K562 (cell line): ENCODE data around the gene GNG11. TPM values are rescaled to one million over a fixed set of nuclear protein-coding genes. Genes with fewer than 3 reads are reported as not detected.

Source experiments
- CHD1 ChIP-seq: fragments of 200-600 bp; sonication (generic); IDR thresholded peaks from one replicate; pipeline ENCODE4 v1.6.1; 2012; ENCODE audit warnings: mild to moderate bottlenecking, moderate library complexity, low read length, inconsistent platforms
- DMBX1 ChIP-seq: fragments of 250-450 bp; sonication (Bioruptor Pico); IDR thresholded peaks from 2 replicates; pipeline ENCODE4 v1.8.0; 2022; ENCODE audit warnings: inconsistent platforms, mild to moderate bottlenecking, moderate library complexity, borderline replicate concordance
- EP300 ChIP-seq: IDR thresholded peaks from 2 replicates; pipeline ENCODE4 v1.6.1; 2012; ENCODE audit warnings: low read length, improper control_type of control experiment
- FOXM1 ChIP-seq, 2 experiments: fragments of 450-650 bp in 1 of 2; sonication (generic) in 1 of 2; formaldehyde crosslinking in 1 of 2; IDR thresholded peaks; 2 replicates each; pipeline versions ENCODE4 v1.6.1 to v1.9.0; 2017 to 2022; ENCODE audit warnings: low read depth in 2 of 2, mild to moderate bottlenecking in 2 of 2, missing genetic modification reagents in 1 of 2, moderate library complexity in 1 of 2
- LARP7 ChIP-seq: fragments of 450-650 bp; IDR thresholded peaks from 2 replicates; pipeline ENCODE4 v1.6.1; 2016
- NBN ChIP-seq: fragments of 450-650 bp; IDR thresholded peaks from 2 replicates; pipeline ENCODE4 v1.6.1; 2016; ENCODE audit warnings: low read depth, mild to moderate bottlenecking
- POLR2AphosphoS5 ChIP-seq: IDR thresholded peaks from 2 replicates; pipeline ENCODE4 v1.6.1; 2011; ENCODE audit warnings: mild to moderate bottlenecking, low read depth, low read length, moderate library complexity; ENCODE audit not compliant: control insufficient read depth, insufficient read depth
- POLR3G ChIP-seq: IDR thresholded peaks from 2 replicates; pipeline ENCODE4 v1.6.1; 2011; ENCODE audit not compliant: insufficient read length, insufficient replicate concordance; ENCODE audit errors: extremely low read depth
- STAG1 ChIP-seq: sonication (generic); formaldehyde crosslinking; IDR thresholded peaks from 2 replicates; pipeline ENCODE4 v1.5.0; 2020; ENCODE audit warnings: missing genetic modification reagents, borderline replicate concordance
- TAL1 ChIP-seq: fragments of 450-650 bp; IDR thresholded peaks from 2 replicates; pipeline ENCODE4 v1.6.1; 2016; ENCODE audit warnings: mild to moderate bottlenecking
- TOE1 ChIP-seq, 2 experiments: fragments of 450-650 bp in 1 of 2; sonication (generic) in 1 of 2; formaldehyde crosslinking in 1 of 2; IDR thresholded peaks; 2 replicates each; pipeline versions ENCODE4 v1.7.1 to v1.8.0; 2016 to 2022; ENCODE audit warnings: borderline replicate concordance in 2 of 2, mild to moderate bottlenecking in 2 of 2, antibody characterized with exemption in 1 of 2, inconsistent platforms in 1 of 2, low read depth in 1 of 2, missing genetic modification reagents in 1 of 2, moderate library complexity in 1 of 2
- ZNF511 ChIP-seq: sonication (generic); formaldehyde crosslinking; IDR thresholded peaks from 2 replicates; pipeline ENCODE4 v1.8.0; 2022; ENCODE audit warnings: mild to moderate bottlenecking, missing genetic modification reagents
- polyA plus RNA-seq, 8 experiments: library from polyadenylated mRNA; depleted of rRNA in 4 of 8; stranded (reverse) in 5 of 8; unstranded in 3 of 8; fragments of >200 nt; fragmentation: Nextera tagmentation in 2 of 8; fragmentation: Illumina TruSeq in 1 of 8; extraction: Ambion mirVana in 2 of 8; extraction: Trizol in 1 of 8; gene quantifications; 2 replicates each; pipeline versions ENCODE4 v1.2.1 to v1.2.3, GENCODE V29; 2011 to 2014; ENCODE audit warnings: inconsistent platforms in 1 of 8, missing spikeins in 1 of 8
- total RNA-seq, 7 experiments: library from RNA; depleted of rRNA in 6 of 7; stranded (reverse); fragments of >200 nt in 6 of 7; fragmentation: Illumina TruSeq in 2 of 7; extraction: Trizol in 2 of 7; gene quantifications; 2 replicates each; pipeline versions ENCODE4 v1.2.1 to v1.2.3, GENCODE V29; 2011 to 2021; ENCODE audit warnings: low replicate concordance in 1 of 7
- TF ChIP-seq, protein P1 (sequence below), 2 experiments: fragments of 450-650 bp in 1 of 2; sonication (generic) in 1 of 2; formaldehyde crosslinking in 1 of 2; IDR thresholded peaks; 2 replicates each; pipeline versions ENCODE4 v1.7.1 to v1.9.0; 2016 to 2022; ENCODE audit warnings: inconsistent platforms in 1 of 2, mild to moderate bottlenecking in 1 of 2, missing genetic modification reagents in 1 of 2
- TF ChIP-seq, protein P2 (sequence below): sonication (generic); formaldehyde crosslinking; IDR thresholded peaks from 2 replicates; pipeline ENCODE4 v1.8.0; 2022; ENCODE audit warnings: mild to moderate bottlenecking, missing genetic modification reagents, borderline replicate concordance

Gene GNG11
- total and polyA plus RNA-seq, 9 of the 15 experiments (the other 6 are each of a cell fraction or from before 2014, with no cell fraction given) = 0.06 TPM; not detected in 8

GRCh38 chr7:93945756-93946535 is 24.4 kb downstream of the GNG11 start (continued):
- peak; percentile 60 for TF ChIP-seq EP300
- TF ChIP-seq, protein P1, sequence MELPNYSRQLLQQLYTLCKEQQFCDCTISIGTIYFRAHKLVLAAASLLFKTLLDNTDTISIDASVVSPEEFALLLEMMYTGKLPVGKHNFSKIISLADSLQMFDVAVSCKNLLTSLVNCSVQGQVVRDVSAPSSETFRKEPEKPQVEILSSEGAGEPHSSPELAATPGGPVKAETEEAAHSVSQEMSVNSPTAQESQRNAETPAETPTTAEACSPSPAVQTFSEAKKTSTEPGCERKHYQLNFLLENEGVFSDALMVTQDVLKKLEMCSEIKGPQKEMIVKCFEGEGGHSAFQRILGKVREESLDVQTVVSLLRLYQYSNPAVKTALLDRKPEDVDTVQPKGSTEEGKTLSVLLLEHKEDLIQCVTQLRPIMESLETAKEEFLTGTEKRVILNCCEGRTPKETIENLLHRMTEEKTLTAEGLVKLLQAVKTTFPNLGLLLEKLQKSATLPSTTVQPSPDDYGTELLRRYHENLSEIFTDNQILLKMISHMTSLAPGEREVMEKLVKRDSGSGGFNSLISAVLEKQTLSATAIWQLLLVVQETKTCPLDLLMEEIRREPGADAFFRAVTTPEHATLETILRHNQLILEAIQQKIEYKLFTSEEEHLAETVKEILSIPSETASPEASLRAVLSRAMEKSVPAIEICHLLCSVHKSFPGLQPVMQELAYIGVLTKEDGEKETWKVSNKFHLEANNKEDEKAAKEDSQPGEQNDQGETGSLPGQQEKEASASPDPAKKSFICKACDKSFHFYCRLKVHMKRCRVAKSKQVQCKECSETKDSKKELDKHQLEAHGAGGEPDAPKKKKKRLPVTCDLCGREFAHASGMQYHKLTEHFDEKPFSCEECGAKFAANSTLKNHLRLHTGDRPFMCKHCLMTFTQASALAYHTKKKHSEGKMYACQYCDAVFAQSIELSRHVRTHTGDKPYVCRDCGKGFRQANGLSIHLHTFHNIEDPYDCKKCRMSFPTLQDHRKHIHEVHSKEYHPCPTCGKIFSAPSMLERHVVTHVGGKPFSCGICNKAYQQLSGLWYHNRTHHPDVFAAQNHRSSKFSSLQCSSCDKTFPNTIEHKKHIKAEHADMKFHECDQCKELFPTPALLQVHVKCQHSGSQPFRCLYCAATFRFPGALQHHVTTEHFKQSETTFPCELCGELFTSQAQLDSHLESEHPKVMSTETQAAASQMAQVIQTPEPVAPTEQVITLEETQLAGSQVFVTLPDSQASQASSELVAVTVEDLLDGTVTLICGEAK (IDR thresholded peaks at IDR 0.05) = no peak
- TF ChIP-seq, protein P1 (CRISPR knock-in tag; IDR thresholded peaks at IDR 0.05) = no peak
- no peak for TF ChIP-seq LARP7
- TF ChIP-seq, protein P2, sequence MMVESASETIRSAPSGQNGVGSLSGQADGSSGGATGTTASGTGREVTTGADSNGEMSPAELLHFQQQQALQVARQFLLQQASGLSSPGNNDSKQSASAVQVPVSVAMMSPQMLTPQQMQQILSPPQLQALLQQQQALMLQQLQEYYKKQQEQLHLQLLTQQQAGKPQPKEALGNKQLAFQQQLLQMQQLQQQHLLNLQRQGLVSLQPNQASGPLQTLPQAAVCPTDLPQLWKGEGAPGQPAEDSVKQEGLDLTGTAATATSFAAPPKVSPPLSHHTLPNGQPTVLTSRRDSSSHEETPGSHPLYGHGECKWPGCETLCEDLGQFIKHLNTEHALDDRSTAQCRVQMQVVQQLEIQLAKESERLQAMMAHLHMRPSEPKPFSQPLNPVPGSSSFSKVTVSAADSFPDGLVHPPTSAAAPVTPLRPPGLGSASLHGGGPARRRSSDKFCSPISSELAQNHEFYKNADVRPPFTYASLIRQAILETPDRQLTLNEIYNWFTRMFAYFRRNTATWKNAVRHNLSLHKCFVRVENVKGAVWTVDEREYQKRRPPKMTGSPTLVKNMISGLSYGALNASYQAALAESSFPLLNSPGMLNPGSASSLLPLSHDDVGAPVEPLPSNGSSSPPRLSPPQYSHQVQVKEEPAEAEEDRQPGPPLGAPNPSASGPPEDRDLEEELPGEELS (CRISPR knock-in tag) = no peak
- no peak for TF ChIP-seq NBN
- TF ChIP-seq CHD1 = no peak
- TF ChIP-seq TOE1 (IDR thresholded peaks at IDR 0.05; ENCODE audit: borderline replicate concordance) = no peak
- no peak for TF ChIP-seq TOE1 (CRISPR knock-in tag; IDR thresholded peaks at IDR 0.05; ENCODE audit: borderline replicate concordance, low read depth)
- TF ChIP-seq TAL1 = peak; percentile 82
- no peak for TF ChIP-seq STAG1 (CRISPR knock-in tag)
- peak; percentile 37; the same call in 1 of the 2 replicates for TF ChIP-seq FOXM1 (IDR thresholded peaks at IDR 0.05; ENCODE audit: low read depth)
- no peak for TF ChIP-seq FOXM1 (CRISPR knock-in tag; IDR thresholded peaks at IDR 0.05; ENCODE audit: low read depth)
- TF ChIP-seq ZNF511 (CRISPR knock-in tag) = no peak
- no peak for TF ChIP-seq POLR3G
- peak; percentile 32; the same call in 1 of the 2 replicates for TF ChIP-seq POLR2AphosphoS5
- TF ChIP-seq DMBX1 (CRISPR knock-in tag) = peak; percentile 47; the same call in 1 of the 2 replicates
